NCI-H748 treated with DMSO at 0.1 percent for 48 hours (cell line): ENCODE results near the gene ZNF831.

Source experiments
- DNase-seq: peaks from one replicate; lab custom pipeline; 2025; lab: John Stamatoyannopoulos, UW

The ZNF831 gene

GRCh38 chr20:59305908-59306655 lies 142.5 kb downstream of the ZNF831 start:
- DNase-seq: no peak

GRCh38 chr20:59307270-59307669 lies 143.6 kb downstream of the ZNF831 start:
- DNase-seq: no peak
